ENCODE measurements around the gene CDH16. TPM values are rescaled to one million over a fixed set of nuclear protein-coding genes. Genes with fewer than 3 reads are reported as not detected.
A peak's percentile ranks its signal among the peaks of the same experiment; 100 is the strongest.
"Not testable (repeated sequence)": the region's sequence is repeated elsewhere in the genome, so short reads cannot be mapped to it uniquely, and the experiment has no call there.

The CDH16 gene
- total RNA-seq, 4 donors from 2014 or later = 11.3 to 19.5 (median 15.4) TPM; not detected in 1

DNA sequence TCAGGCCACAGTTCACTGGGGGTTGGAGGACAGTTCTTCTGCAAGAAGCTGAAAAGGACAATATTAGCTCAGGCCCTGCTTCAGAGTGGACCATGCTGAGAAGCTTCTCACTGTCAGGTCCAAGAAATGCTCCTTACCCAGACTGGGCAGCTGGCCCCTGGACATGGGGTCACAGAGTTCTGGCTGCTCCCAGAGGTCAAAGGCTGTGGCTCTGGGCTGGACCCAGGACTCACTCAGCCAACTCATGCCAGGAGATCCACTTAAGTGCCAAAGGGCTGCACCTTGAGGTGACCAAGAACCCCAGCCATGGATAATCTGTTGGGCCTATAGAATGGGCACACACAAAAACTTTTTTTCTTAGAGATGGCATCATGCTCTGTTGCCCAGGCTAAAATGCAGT, 20.7 kb upstream of the CDH16 start:
- H3K36me3 ChIP-seq = peaks cover 0 to 67% (median 3%) of the 10 kb centered on the region in 3 donors
- H3K9me3 ChIP-seq = no peaks in the 10 kb centered on the region
- no peak overlapping the region for H3K4me3 ChIP-seq
- no peaks in the 10 kb centered on the region for H3K27me3 ChIP-seq
- no peak for TF ChIP-seq POLR2A (IDR thresholded peaks at IDR 0.05)
- TF ChIP-seq, protein P1, sequence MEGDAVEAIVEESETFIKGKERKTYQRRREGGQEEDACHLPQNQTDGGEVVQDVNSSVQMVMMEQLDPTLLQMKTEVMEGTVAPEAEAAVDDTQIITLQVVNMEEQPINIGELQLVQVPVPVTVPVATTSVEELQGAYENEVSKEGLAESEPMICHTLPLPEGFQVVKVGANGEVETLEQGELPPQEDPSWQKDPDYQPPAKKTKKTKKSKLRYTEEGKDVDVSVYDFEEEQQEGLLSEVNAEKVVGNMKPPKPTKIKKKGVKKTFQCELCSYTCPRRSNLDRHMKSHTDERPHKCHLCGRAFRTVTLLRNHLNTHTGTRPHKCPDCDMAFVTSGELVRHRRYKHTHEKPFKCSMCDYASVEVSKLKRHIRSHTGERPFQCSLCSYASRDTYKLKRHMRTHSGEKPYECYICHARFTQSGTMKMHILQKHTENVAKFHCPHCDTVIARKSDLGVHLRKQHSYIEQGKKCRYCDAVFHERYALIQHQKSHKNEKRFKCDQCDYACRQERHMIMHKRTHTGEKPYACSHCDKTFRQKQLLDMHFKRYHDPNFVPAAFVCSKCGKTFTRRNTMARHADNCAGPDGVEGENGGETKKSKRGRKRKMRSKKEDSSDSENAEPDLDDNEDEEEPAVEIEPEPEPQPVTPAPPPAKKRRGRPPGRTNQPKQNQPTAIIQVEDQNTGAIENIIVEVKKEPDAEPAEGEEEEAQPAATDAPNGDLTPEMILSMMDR (IDR thresholded peaks at IDR 0.05) = no peak
- no peak for DNase-seq
- peaks cover 0 to 49% (median 7%) of the 10 kb centered on the region in 4 donors for H3K4me1 ChIP-seq
- H3K27ac ChIP-seq = peak overlapping the region in 1 of 4 donors; percentile 97

DNA sequence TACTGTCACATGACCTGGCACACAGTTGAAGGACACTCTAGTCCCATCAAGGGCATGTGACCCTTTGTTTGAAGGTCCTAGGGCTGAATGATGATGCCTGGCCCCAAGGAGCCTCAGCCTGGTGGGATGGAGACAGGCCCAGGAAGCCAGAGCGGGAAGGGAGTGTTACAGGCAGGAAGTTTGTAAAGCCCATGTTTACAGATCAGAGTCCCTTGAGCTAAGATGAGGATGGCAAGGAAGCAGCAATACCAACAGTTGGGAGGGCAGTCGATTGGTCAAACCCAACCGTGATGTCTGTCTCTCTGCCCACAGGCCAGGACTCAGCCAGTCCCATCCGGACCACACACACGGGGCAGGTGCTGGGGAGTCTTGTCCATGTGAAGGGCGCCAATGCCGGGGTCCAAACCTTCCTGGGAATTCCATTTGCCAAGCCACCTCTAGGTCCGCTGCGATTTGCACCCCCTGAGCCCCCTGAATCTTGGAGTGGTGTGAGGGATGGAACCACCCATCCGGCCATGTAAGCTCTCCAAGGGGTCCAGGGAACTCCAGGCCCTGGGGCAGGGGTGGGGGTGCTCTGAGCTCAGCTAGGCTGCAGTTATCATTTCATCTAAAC, 19.1 kb upstream of the CDH16 start:
- Histone ChIP-seq H3K27me3 (no peaks in the 10 kb centered on the region), H3K4me1 (peaks cover 5 to 57% (median 13%) of the 10 kb centered on the region in 4 donors), H3K9me3 (no peaks in the 10 kb centered on the region), H3K36me3 (peaks cover 0 to 56% (median 3%) of the 10 kb centered on the region in 3 donors), H3K4me3 (peak overlapping the region in 2 of 4 donors; percentile 96 to 98), H3K27ac (peak overlapping the region in 2 of 4 donors; percentile 20 to 97)
- TF ChIP-seq POLR2A (IDR thresholded peaks at IDR 0.05) = no peak
- TF ChIP-seq, protein P1 (IDR thresholded peaks at IDR 0.05) = no peak
- DNase-seq = no peak

DNA sequence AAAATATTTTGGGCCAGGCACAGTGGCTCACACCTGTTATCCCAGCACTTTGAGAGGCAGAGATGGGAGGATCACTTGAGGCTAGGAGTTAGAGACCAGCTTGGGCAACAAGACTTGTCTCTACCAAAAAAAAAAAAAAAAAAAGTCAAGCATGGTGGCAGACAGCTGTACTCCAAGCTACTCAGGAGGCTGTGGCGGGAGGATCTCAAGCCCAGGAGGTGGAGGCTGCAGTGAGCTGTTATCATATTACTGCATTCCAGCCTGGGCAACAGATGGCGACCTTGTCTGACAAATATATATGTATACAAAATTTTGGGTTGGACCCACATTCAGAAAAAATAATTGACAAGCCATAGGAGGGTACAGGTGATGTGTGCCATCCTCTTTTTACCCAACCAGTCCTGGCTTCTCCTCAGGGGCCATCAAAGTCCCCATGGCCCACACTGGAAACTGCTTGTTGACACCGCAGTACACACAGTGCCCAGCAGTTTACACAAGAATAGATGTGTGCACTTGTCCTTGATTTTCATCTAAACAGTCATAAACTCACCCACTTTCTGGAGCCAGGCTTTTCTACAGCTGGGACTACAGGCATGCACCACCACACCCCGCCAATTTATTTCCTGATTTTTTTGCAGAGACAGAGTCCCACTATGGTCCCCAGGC, 18.3 kb upstream of the CDH16 start:
- no peaks in the 10 kb centered on the region for H3K9me3 ChIP-seq
- H3K4me3 ChIP-seq = peak overlapping the region in 2 of 4 donors; percentile 96 to 98
- no peaks in the 10 kb centered on the region for H3K27me3 ChIP-seq
- H3K27ac ChIP-seq = peak overlapping the region in 3 of 4 donors; percentile 92 to 97 (median 93)
- no peak for TF ChIP-seq POLR2A (IDR thresholded peaks at IDR 0.05)
- TF ChIP-seq, protein P1 (IDR thresholded peaks at IDR 0.05) = no peak
- no peak for DNase-seq
- H3K4me1 ChIP-seq = peaks cover 5 to 65% (median 13%) of the 10 kb centered on the region in 4 donors
- H3K36me3 ChIP-seq = peaks cover 0 to 48% (median 3%) of the 10 kb centered on the region in 3 donors

DNA sequence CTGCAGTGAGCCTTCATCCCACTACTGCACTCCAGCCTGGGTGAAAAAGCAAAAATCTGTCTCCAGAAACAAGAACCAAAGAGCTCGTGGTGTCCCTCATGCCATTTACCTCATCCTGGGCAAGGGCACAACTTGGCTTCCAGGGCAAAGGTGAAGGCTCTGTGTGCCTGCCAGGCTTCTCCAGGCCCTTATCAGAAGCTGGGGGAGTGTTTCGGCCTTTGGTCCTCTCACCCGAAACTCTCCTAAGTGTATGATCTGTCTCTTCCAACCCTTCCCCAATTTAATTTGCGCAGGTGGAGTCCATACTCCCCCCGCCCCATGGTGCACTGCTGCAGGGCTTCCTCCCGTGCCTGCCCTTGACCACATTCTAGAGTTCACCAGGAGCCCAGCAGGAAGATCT, 17.8 kb upstream of the CDH16 start:
- H3K4me3 ChIP-seq = peak overlapping the region in 3 of 4 donors; percentile 80 to 98 (median 96)
- H3K27ac ChIP-seq = peak overlapping the region in 3 of 4 donors; percentile 92 to 97 (median 93)
- TF ChIP-seq POLR2A (IDR thresholded peaks at IDR 0.05) = peak; percentile 43 to 58
- TF ChIP-seq, protein P1 (IDR thresholded peaks at IDR 0.05) = no peak
- no peaks in the 10 kb centered on the region for H3K27me3 ChIP-seq
- H3K36me3 ChIP-seq = peaks cover 0 to 44% (median 2%) of the 10 kb centered on the region in 3 donors
- peaks cover 5 to 70% (median 13%) of the 10 kb centered on the region in 4 donors for H3K4me1 ChIP-seq
- DNase-seq = peak in 2 of 3 donors; percentile 72 to 78
- no peaks in the 10 kb centered on the region for H3K9me3 ChIP-seq

DNA sequence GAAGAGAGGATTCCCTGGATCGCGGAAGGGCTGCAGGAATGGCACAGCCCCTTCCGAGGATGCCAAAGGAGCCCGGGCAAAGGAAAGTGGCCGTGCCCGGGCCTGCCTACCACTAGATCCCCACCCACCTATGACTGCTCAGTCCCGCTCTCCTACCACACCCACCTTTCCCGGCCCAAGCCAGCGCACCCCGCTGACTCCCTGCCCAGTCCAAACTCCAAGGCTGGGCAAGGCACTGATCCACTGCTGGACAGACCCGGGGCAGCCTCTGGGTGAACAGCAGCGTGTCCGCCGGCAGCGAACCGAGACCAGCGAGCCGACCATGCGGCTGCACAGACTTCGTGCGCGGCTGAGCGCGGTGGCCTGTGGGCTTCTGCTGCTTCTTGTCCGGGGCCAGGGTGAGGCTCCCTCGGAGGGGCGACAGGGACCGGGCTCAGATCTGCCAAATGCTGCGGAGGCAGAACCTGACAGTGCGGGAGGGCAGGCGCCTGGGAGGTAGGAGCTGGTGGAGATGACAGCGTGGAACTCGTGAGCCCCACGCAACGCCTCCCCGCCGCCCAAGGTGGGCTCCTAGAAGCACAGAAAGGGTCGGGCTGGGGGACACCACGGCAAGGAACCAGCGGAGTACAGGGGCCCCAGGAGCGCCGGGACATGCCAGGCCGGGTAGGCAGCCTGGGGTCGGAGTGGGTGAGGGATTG, 16.8 kb upstream of the CDH16 start, which contains the start of gene CES2:
CES2 (plus strand) TSS at position 203 of the 698 bp plus-strand sequence; CDS start at position 323, 120 bp downstream.
- H3K4me1 ChIP-seq = peaks cover 5 to 64% (median 13%) of the 10 kb centered on the region in 4 donors

DNA sequence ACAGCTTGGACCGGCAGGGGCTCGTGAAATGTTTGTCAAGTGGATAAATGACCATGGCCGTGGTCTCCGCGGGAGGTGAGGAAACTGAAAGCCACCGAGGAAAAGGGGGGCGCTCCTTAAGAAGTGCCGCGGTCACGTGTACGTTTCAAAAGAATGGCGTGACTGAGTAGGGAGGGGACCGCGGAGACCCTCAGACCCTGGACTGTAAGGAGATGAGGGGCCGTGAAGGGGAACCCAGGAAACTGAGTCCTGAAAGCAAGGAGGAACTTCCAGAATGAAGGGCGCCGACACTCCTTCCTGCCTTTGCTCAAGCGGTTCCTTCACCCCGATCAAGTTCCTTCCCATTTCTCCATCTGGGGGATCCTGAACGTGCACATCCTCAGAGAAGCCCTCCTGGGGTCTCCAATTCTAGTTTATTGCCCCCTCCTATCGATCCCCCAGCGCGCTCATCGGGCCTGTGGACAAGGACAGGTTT, 16.2 kb upstream of the CDH16 start:
- H3K36me3 ChIP-seq = peaks cover 0 to 32% (median 0%) of the 10 kb centered on the region in 3 donors
- not testable (repeated sequence) for H3K27me3 ChIP-seq, H3K9me3 ChIP-seq, DNase-seq
- H3K4me3 ChIP-seq = peak overlapping the region; percentile 80 to 98 (median 92)
- peaks cover 5 to 58% (median 13%) of the 10 kb centered on the region in 4 donors for H3K4me1 ChIP-seq
- peak overlapping the region; percentile 92 to 97 (median 92) for H3K27ac ChIP-seq

More for the DNA sequence above, 16.8 kb upstream of the CDH16 start, which contains the start of gene CES2:
- peak within 1 kb of the TSS; percentile 92 to 97 (median 92) for H3K27ac ChIP-seq
- no peaks in the 10 kb centered on the region for H3K27me3 ChIP-seq
- H3K4me3 ChIP-seq = peak within 1 kb of the TSS; percentile 80 to 98 (median 92)
- H3K9me3 ChIP-seq = no peaks in the 10 kb centered on the region
- TF ChIP-seq, protein P1 (IDR thresholded peaks at IDR 0.05) = no peak
- TF ChIP-seq POLR2A (IDR thresholded peaks at IDR 0.05) = peak; percentile 97 to 98
- H3K36me3 ChIP-seq = peaks cover 0 to 38% (median 0%) of the 10 kb centered on the region in 3 donors
- DNase-seq = peak; percentile 25 to 95 (median 91)
